ENCODE results near the gene GRIN3A. TPM values are rescaled to one million over a fixed set of nuclear protein-coding genes. Genes with fewer than 3 reads are reported as not detected.

GRIN3A gene
- total RNA-seq, 3 donors from 2014 or later: 0.98 to 1.2 (median 1.0) TPM

DNA sequence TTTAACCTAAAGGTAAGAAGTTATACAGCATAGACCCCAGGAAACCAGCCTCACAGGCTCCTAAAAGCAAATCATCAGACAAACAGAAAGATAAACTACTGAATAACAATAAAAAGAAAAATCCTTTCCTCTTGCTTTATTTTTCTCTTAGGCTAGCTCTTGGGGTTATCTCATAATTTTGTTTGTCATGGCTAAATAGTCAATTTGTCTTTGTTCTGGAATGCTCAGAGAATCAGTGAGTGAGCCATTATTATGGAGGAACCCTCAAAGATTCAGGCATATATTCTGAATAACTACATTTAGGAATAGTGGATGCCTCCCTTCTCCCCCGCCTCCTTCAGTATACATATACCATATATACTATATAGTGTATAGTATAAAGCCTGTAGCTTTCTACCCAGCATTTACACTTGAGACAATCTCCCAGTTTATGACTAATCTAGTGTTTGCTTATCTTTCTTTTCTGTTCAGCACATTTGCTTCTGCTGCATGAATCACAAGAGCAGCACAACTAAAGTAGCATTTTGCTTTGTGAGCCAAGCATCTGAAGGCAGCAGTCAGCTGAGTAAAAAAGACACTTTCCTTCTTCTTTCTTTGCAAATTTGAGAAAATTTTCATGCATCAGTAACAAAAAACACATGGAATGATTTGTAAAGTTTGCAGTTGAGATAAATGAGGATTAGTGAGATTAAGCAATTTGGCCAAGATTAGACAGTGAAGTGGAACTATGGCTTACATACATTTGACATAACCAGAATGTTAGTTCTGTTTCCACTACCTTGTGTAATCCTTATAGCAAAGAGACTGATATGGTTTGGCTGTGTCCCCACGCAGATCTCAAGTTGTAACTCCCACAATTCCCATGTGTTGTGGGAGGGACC, 98.4 kb downstream of the GRIN3A start:
- H3K4me1 ChIP-seq (ENCODE audit: low read depth): peaks cover 7% of the 10 kb centered on the region
- intact Hi-C loops (cut with DNase I, micrococcal nuclease): no loop called here
- H3K4me3 ChIP-seq: no peak overlapping the region
- no peak for DNase-seq
- H3K36me3 ChIP-seq (ENCODE audit: low read depth): no peaks in the 10 kb centered on the region
- peak; percentile 66 for ATAC-seq
- TF ChIP-seq, protein P1, sequence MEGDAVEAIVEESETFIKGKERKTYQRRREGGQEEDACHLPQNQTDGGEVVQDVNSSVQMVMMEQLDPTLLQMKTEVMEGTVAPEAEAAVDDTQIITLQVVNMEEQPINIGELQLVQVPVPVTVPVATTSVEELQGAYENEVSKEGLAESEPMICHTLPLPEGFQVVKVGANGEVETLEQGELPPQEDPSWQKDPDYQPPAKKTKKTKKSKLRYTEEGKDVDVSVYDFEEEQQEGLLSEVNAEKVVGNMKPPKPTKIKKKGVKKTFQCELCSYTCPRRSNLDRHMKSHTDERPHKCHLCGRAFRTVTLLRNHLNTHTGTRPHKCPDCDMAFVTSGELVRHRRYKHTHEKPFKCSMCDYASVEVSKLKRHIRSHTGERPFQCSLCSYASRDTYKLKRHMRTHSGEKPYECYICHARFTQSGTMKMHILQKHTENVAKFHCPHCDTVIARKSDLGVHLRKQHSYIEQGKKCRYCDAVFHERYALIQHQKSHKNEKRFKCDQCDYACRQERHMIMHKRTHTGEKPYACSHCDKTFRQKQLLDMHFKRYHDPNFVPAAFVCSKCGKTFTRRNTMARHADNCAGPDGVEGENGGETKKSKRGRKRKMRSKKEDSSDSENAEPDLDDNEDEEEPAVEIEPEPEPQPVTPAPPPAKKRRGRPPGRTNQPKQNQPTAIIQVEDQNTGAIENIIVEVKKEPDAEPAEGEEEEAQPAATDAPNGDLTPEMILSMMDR (IDR thresholded peaks at IDR 0.05): no peak
- H3K9me3 ChIP-seq: peaks cover 6% of the 10 kb centered on the region

DNA sequence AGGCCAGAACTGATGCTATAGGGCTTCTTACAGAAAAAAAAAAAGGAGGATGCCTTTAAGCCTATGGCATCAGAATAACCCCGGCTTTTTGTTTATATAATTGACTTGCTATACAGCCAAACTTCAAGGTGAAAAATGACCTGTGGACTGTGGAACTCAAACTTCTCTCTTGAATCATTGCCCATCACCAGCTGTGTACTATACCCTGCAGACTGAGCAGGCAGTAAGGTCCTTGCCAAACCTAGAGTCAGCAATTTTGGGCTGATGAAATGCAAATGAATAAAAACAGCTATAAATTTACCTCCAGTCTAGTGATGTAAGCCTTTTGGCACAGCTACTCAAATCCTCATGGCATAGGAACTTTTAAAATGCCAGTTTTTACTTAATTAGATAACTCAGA, 99.1 kb downstream of the GRIN3A start:
- Histone ChIP-seq H3K4me3 (no peak overlapping the region), H3K36me3 (ENCODE audit: low read depth) (no peaks in the 10 kb centered on the region), H3K4me1 (ENCODE audit: low read depth) (peaks cover 7% of the 10 kb centered on the region), H3K9me3 (peaks cover 6% of the 10 kb centered on the region)
- DNase-seq: peak in 1 of 3 donors; percentile 12
- ATAC-seq: peak; percentile 55
- TF ChIP-seq, protein P1 (IDR thresholded peaks at IDR 0.05): no peak
- intact Hi-C loops (cut with DNase I, micrococcal nuclease): no loop called here

DNA sequence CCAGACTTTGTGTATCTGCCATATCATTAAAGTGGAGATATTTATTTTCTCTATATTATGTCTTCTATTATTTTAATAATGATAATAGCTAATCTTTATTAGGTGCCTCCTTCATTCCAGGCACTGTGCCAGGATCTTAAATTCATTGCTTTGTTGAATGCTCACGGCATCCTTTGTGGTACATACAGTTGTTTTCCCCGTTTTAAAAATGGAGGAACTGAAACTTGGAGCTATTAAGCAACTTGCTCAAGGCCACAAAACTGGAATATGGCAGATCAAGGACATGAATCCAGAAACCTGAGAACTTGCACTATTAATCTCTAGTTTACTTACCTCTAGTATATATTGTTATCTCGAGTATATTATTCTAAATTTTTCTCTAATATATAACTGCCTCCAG, 102.2 kb downstream of the GRIN3A start:
- H3K4me1 ChIP-seq (ENCODE audit: low read depth): peaks cover 7% of the 10 kb centered on the region
- DNase-seq (no peak), ATAC-seq (no peak)
- H3K9me3 ChIP-seq: no peaks in the 10 kb centered on the region
- TF ChIP-seq, protein P1 (IDR thresholded peaks at IDR 0.05): no peak
- no peaks in the 10 kb centered on the region for H3K36me3 ChIP-seq (ENCODE audit: low read depth)
- intact Hi-C loops (cut with DNase I, micrococcal nuclease): no loop called here
- H3K4me3 ChIP-seq: no peak overlapping the region

DNA sequence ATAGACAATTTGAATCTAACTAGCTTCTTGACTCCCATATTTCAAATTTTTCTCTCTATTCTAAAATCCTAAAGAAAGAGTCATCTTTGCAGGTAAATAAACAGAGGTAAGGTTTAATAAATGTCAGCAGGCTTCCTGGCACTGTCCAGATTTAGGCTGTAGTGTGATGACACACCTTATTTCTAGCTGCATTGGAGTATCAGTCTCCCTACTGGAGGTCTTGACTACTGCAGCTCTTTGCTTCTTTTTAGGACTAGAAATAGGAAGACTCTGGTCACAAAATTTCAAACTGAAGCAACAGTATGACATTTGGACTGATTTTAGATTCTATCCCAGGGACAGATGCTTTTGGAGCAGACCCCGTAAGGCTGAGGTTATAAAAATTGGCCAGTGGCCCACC, 103.0 kb downstream of the GRIN3A start:
- no peak for DNase-seq
- intact Hi-C loops (cut with DNase I, micrococcal nuclease): no loop called here
- TF ChIP-seq, protein P1 (IDR thresholded peaks at IDR 0.05): no peak
- H3K36me3 ChIP-seq (ENCODE audit: low read depth): no peaks in the 10 kb centered on the region
- no peak overlapping the region for H3K4me3 ChIP-seq
- H3K9me3 ChIP-seq: no peaks in the 10 kb centered on the region
- H3K4me1 ChIP-seq (ENCODE audit: low read depth): peaks cover 7% of the 10 kb centered on the region
- peak; percentile 42 for ATAC-seq

DNA sequence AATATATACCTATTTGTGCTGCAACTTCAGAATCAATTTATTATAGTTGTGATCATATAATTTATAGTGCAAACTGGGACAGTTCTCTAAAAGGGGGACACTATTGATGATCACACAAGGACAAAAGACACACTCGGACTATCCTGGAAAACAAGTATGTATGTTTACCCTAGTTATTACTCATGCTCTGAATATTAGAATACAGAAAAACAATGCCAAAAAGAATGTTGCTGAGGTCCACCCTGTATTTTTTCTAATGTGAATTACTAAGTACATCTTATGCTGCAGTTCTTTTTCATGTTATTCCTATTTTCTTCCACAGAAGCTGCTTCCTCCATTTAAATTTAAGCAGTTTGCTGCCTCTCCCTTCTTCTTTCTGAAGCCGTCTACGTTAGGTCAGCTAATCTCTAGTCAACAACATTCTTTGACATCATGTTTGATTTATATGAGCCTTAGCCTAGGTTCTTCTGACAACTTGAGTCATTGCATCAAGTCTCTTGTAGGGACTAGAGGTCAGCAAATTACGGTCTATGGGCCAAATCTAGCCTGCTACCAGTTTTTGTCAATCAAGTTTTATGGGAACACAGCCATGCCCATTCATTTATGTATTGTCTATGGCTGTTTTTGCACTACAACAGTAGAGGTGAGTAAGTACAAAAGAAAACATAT, 103.6 kb downstream of the GRIN3A start:
- intact Hi-C loops (cut with DNase I, micrococcal nuclease): no loop called here
- Histone ChIP-seq H3K4me1 (ENCODE audit: low read depth) (peaks cover 7% of the 10 kb centered on the region), H3K9me3 (no peaks in the 10 kb centered on the region), H3K36me3 (ENCODE audit: low read depth) (no peaks in the 10 kb centered on the region), H3K4me3 (no peak overlapping the region)
- peak in 1 of 3 donors; percentile 8 for DNase-seq
- TF ChIP-seq, protein P1 (IDR thresholded peaks at IDR 0.05): no peak
- peak; percentile 77 for ATAC-seq
